ENCODE data around the gene NDUFC1. TPM values are rescaled to one million over a fixed set of nuclear protein-coding genes. Genes with fewer than 3 reads are reported as not detected.
A peak's percentile ranks its signal among the peaks of the same experiment; 100 is the strongest.
"Not testable (repeated sequence)": the region's sequence is repeated elsewhere in the genome, so short reads cannot be mapped to it uniquely, and the experiment has no call there.

The NDUFC1 gene
- total RNA-seq, 4 donors from 2014 or later = 30.5 to 102 (median 63.5) TPM

GRCh38 chr4:139266208-139266582, 36.1 kb downstream of the NDUFC1 start:
- in situ Hi-C loops (cut with MboI; ENCODE audit: low sequenced_read_pairs in 4 of 4) = no loop called here
- ATAC-seq = no peak
- no peaks in the 10 kb centered on the region for H3K9me3 ChIP-seq
- TF ChIP-seq, protein P1, sequence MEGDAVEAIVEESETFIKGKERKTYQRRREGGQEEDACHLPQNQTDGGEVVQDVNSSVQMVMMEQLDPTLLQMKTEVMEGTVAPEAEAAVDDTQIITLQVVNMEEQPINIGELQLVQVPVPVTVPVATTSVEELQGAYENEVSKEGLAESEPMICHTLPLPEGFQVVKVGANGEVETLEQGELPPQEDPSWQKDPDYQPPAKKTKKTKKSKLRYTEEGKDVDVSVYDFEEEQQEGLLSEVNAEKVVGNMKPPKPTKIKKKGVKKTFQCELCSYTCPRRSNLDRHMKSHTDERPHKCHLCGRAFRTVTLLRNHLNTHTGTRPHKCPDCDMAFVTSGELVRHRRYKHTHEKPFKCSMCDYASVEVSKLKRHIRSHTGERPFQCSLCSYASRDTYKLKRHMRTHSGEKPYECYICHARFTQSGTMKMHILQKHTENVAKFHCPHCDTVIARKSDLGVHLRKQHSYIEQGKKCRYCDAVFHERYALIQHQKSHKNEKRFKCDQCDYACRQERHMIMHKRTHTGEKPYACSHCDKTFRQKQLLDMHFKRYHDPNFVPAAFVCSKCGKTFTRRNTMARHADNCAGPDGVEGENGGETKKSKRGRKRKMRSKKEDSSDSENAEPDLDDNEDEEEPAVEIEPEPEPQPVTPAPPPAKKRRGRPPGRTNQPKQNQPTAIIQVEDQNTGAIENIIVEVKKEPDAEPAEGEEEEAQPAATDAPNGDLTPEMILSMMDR (IDR thresholded peaks at IDR 0.05 in 4 of 5, conservative IDR thresholded peaks at IDR 0.05 in 1 of 5) = no peak
- peak overlapping the region; percentile 41 to 54 (median 52) for H3K4me3 ChIP-seq
- DNase-seq = no peak
- H3K27me3 ChIP-seq = no peaks in the 10 kb centered on the region
- H3K36me3 ChIP-seq = no peaks in the 10 kb centered on the region
- peaks cover 0 to 12% of the 10 kb centered on the region in 2 donors for H3K4me1 ChIP-seq
- peak overlapping the region; percentile 58 to 76 (median 63) for H3K27ac ChIP-seq
- intact Hi-C loops (cut with DNase I; ENCODE audit: low total_unique reads) = no loop called here

- intact Hi-C loops (cut with DNase I; ENCODE audit: low total_unique reads) = no loop called here
- TF ChIP-seq, protein P1 (IDR thresholded peaks at IDR 0.05 in 4 of 5, conservative IDR thresholded peaks at IDR 0.05 in 1 of 5) = no peak
- no peak for TF ChIP-seq POLR2A (IDR thresholded peaks at IDR 0.05)
- in situ Hi-C loops (cut with MboI; ENCODE audit: low sequenced_read_pairs in 4 of 4) = no loop called here
- Histone ChIP-seq H3K9me3 (no peaks in the 10 kb centered on the region), H3K4me1 (peaks cover 0 to 12% of the 10 kb centered on the region in 2 donors), H3K27ac (no peak overlapping the region), H3K27me3 (no peaks in the 10 kb centered on the region), H3K36me3 (no peaks in the 10 kb centered on the region), H3K4me3 (no peak overlapping the region)
- ATAC-seq (no peak), DNase-seq (no peak)
Measured at GRCh38 chr4:139265654-139266053, 36.6 kb downstream of the NDUFC1 start.

GRCh38 chr4:139256349-139256748, 45.9 kb downstream of the NDUFC1 start:
- TF ChIP-seq POLR2A (IDR thresholded peaks at IDR 0.05) = no peak
- TF ChIP-seq, protein P1 (IDR thresholded peaks at IDR 0.05 in 4 of 5, conservative IDR thresholded peaks at IDR 0.05 in 1 of 5) = no peak
- in situ Hi-C loops (cut with MboI; ENCODE audit: low sequenced_read_pairs in 4 of 4) (no loop called here), intact Hi-C loops (cut with DNase I; ENCODE audit: low total_unique reads) (no loop called here)
- DNase-seq (no peak), ATAC-seq (no peak)
- H3K4me1 ChIP-seq = no peaks in the 10 kb centered on the region
- no peak overlapping the region for H3K4me3 ChIP-seq
- H3K27ac ChIP-seq = no peak overlapping the region
- H3K27me3 ChIP-seq = no peaks in the 10 kb centered on the region
- H3K9me3 ChIP-seq = no peaks in the 10 kb centered on the region
- H3K36me3 ChIP-seq = no peaks in the 10 kb centered on the region

- ATAC-seq; H3K27me3 ChIP-seq; DNase-seq; in situ Hi-C loops (cut with MboI; ENCODE audit: low sequenced_read_pairs in 4 of 4); H3K36me3 ChIP-seq; H3K9me3 ChIP-seq; H3K4me3 ChIP-seq; H3K4me1 ChIP-seq; intact Hi-C loops (cut with DNase I; ENCODE audit: low total_unique reads); H3K27ac ChIP-seq: not testable (repeated sequence)
Measured at GRCh38 chr4:139255581-139255980, 46.7 kb downstream of the NDUFC1 start.

DNA sequence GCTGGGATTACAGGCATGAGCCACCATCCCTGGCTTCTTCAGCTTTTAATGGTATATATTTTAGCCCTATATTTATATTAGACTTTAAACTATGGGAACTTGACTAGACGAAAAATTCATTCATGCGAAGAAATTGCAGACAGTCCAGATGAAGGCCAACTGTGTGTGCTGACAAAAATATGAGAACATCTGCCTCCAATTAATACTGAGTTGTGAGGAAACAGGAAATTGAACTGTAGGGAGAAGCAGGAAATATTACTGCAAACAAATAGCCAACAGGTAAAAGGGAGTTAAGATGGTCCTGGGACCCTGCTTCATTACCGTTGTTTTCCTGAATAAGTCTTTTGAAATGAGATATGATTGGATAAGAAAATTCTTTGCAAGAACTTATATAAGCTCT, 48.6 kb downstream of the NDUFC1 start:
- intact Hi-C loops (cut with DNase I; ENCODE audit: low total_unique reads) (no loop called here), in situ Hi-C loops (cut with MboI; ENCODE audit: low sequenced_read_pairs in 4 of 4) (no loop called here)
- Histone ChIP-seq H3K27ac (no peak overlapping the region), H3K9me3 (no peaks in the 10 kb centered on the region), H3K4me1 (no peaks in the 10 kb centered on the region), H3K4me3 (no peak overlapping the region), H3K27me3 (no peaks in the 10 kb centered on the region), H3K36me3 (no peaks in the 10 kb centered on the region)
- TF ChIP-seq, protein P1 (IDR thresholded peaks at IDR 0.05 in 4 of 5, conservative IDR thresholded peaks at IDR 0.05 in 1 of 5) = no peak
- TF ChIP-seq POLR2A (IDR thresholded peaks at IDR 0.05) = no peak
- ATAC-seq (no peak), DNase-seq (no peak)
